H1 (cell line): ENCODE results near the gene ITGB7. TPM values are rescaled to one million over a fixed set of nuclear protein-coding genes. Genes with fewer than 3 reads are reported as not detected.
A peak's percentile ranks its signal among the peaks of the same experiment; 100 is the strongest.

Source experiments
- CTCF ChIA-PET: fragments of 300-600 bp; sonication (Branson Sonifier 250); formaldehyde crosslinking; loops from one replicate; lab custom pipeline; 2021; ENCODE audit not compliant: partially characterized antibody; lab: Charles Lee
- POLR2A ChIA-PET: fragments of 300-600 bp; sonication (Branson Sonifier 250); formaldehyde crosslinking; loops from one replicate; lab custom pipeline; 2021; ENCODE audit warnings: inconsistent platforms; ENCODE audit not compliant: partially characterized antibody; lab: Charles Lee
- DNase-seq, 2 experiments: peaks; one replicate each; pipeline versions ENCODE4 v3.0.0 to v3.0.0-alpha.2; 2010 to 2022; ENCODE audit warnings: low spot score in 2 of 2, low read depth in 1 of 2, mixed read lengths in 1 of 2
- FAIRE-seq: peaks from 2 replicates; lab custom pipeline; 2011; peaks lifted over from hg19 to GRCh38; lab: Jason Lieb, UNC
- H2AFZ ChIP-seq: 2 replicates; pipeline ENCODE4 v1.8.1; 2012; ENCODE audit warnings: low read length, inconsistent platforms
- H2AK5ac ChIP-seq: 2 replicates; pipeline ENCODE4 v1.6.1; 2013; ENCODE audit warnings: low read depth, low read length
- H2BK120ac ChIP-seq: replicated peaks from 2 replicates; pipeline ENCODE3; 2013; ENCODE audit warnings: low read depth, low read length, inconsistent platforms
- H2BK12ac ChIP-seq: 2 replicates; pipeline ENCODE4 v1.6.1; 2013; ENCODE audit warnings: low read depth, low read length
- H2BK15ac ChIP-seq: 2 replicates; pipeline ENCODE4 v1.6.1; 2013; ENCODE audit warnings: low read length
- H2BK20ac ChIP-seq: 2 replicates; pipeline ENCODE4 v1.6.1; 2013; ENCODE audit warnings: low read length
- H2BK5ac ChIP-seq: 2 replicates; pipeline ENCODE4 v1.6.1; 2013; ENCODE audit warnings: low read depth, low read length
- H3K14ac ChIP-seq: 2 replicates; pipeline ENCODE4 v1.6.1; 2013; ENCODE audit warnings: inconsistent platforms; ENCODE audit not compliant: insufficient read length
- H3K18ac ChIP-seq: 2 replicates; pipeline ENCODE4 v1.6.1; 2013; ENCODE audit warnings: low read length; ENCODE audit errors: extremely low read depth
- H3K23ac ChIP-seq: 2 replicates; pipeline ENCODE4 v1.6.1; 2013; ENCODE audit warnings: inconsistent platforms; ENCODE audit not compliant: insufficient read length
- H3K23me2 ChIP-seq: 2 replicates; pipeline ENCODE4 v1.6.1; 2013; ENCODE audit warnings: low read depth, low read length
- H3K27ac ChIP-seq: 2 replicates; pipeline ENCODE4 v1.6.1; 2011; ENCODE audit warnings: low read depth, low read length, inconsistent platforms
- H3K27me3 ChIP-seq, 4 experiments: replicated peaks in 1 of 4; 1 replicate in 1 of 4; 2 replicates in 3 of 4; pipeline versions ENCODE4 v1.6.1 to v1.8.1; 2011 to 2013; ENCODE audit warnings: low read length in 3 of 4, mild to moderate bottlenecking in 3 of 4, inconsistent platforms in 2 of 4, mixed read lengths in 2 of 4, moderate library complexity in 1 of 4; ENCODE audit not compliant: control insufficient read depth in 3 of 4, insufficient read depth in 3 of 4; ENCODE audit errors: extremely low read depth in 1 of 4
- H3K36me3 ChIP-seq, 4 experiments: 2 replicates each; pipeline versions ENCODE4 v1.6.1 to v1.8.1; 2011 to 2013; ENCODE audit warnings: mild to moderate bottlenecking in 4 of 4, low read length in 3 of 4, moderate library complexity in 2 of 4, control low read depth in 1 of 4, inconsistent platforms in 1 of 4; ENCODE audit not compliant: insufficient read depth in 4 of 4, control insufficient read depth in 2 of 4
- H3K4ac ChIP-seq: replicated peaks from 2 replicates; pipeline ENCODE3; 2013; ENCODE audit warnings: low read length, low read depth, mixed read lengths, inconsistent platforms; ENCODE audit not compliant: insufficient read length
- H3K4me1 ChIP-seq, 4 experiments: replicated peaks in 1 of 4; 1 replicate in 1 of 4; 2 replicates in 3 of 4; pipeline versions ENCODE4 v1.6.1 to v1.8.1; 2011 to 2013; ENCODE audit warnings: low read length in 3 of 4, inconsistent platforms in 2 of 4, mixed read lengths in 1 of 4; ENCODE audit not compliant: insufficient read depth in 4 of 4, control insufficient read depth in 3 of 4
- H3K4me2 ChIP-seq, 2 experiments: 2 replicates each; pipeline versions ENCODE4 v1.6.1 to v1.8.1; 2011 to 2013; ENCODE audit warnings: low read depth in 2 of 2, low read length in 2 of 2, control low read depth in 1 of 2, inconsistent platforms in 1 of 2, mild to moderate bottlenecking in 1 of 2; ENCODE audit not compliant: insufficient read depth in 1 of 2
- H3K4me3 ChIP-seq, 4 experiments: fragments of 200-600, 300-600 bp in 1 of 4; sonication (generic), shearing (Covaris generic), sonication (Bioruptor Twin) in 1 of 4; 2 replicates each; pipeline versions ENCODE4 v1.5.1 to v1.8.1; 2011 to 2016; ENCODE audit warnings: low read length in 4 of 4, low read depth in 3 of 4, control low read depth in 2 of 4, inconsistent platforms in 2 of 4, mild to moderate bottlenecking in 2 of 4, mixed read lengths in 1 of 4, moderate library complexity in 1 of 4; ENCODE audit not compliant: insufficient read depth in 2 of 4; ENCODE audit errors: extremely low read depth in 1 of 4
- H3K56ac ChIP-seq: replicated peaks from 2 replicates; pipeline ENCODE3; 2013; ENCODE audit warnings: low read depth, mild to moderate bottlenecking, mixed read lengths, low read length, inconsistent platforms; ENCODE audit not compliant: insufficient read length
- H3K79me1 ChIP-seq: 2 replicates; pipeline ENCODE4 v1.6.1; 2013; ENCODE audit warnings: low read depth, low read length, control low read depth
- H3K79me2 ChIP-seq, 2 experiments: 2 replicates each; pipeline versions ENCODE4 v1.6.1 to v1.8.1; 2012 to 2013; ENCODE audit warnings: low read length in 2 of 2, mild to moderate bottlenecking in 2 of 2, inconsistent platforms in 1 of 2; ENCODE audit not compliant: insufficient read depth in 2 of 2, control insufficient read depth in 1 of 2
- H3K9ac ChIP-seq, 4 experiments: replicated peaks in 1 of 4; 1 replicate in 1 of 4; 2 replicates in 3 of 4; pipeline versions ENCODE4 v1.6.1 to v1.8.1; 2011 to 2013; ENCODE audit warnings: low read depth in 3 of 4, low read length in 3 of 4, control low read depth in 2 of 4, mild to moderate bottlenecking in 2 of 4, moderate library complexity in 2 of 4, inconsistent platforms in 1 of 4; ENCODE audit errors: extremely low read depth in 1 of 4
- H3K9me3 ChIP-seq, 2 experiments: 2 replicates each; pipeline versions ENCODE4 v1.6.1 to v1.8.1; 2012 to 2013; ENCODE audit warnings: mild to moderate bottlenecking in 2 of 2, moderate library complexity in 2 of 2, control low read depth in 1 of 2, inconsistent platforms in 1 of 2, low read depth in 1 of 2, low read length in 1 of 2, mixed read lengths in 1 of 2; ENCODE audit not compliant: insufficient read depth in 2 of 2
- H4K20me1 ChIP-seq, 2 experiments: replicated peaks in 1 of 2; 2 replicates each; pipeline versions ENCODE3 to v1.8.1; 2011 to 2013; ENCODE audit warnings: inconsistent platforms in 2 of 2, low read length in 2 of 2, mild to moderate bottlenecking in 1 of 2; ENCODE audit not compliant: insufficient read depth in 2 of 2, control insufficient read depth in 1 of 2
- H4K5ac ChIP-seq: 2 replicates; pipeline ENCODE4 v1.6.1; 2013; ENCODE audit warnings: low read length, low read depth, mixed read lengths, inconsistent platforms; ENCODE audit not compliant: insufficient read length
- H4K8ac ChIP-seq: 2 replicates; pipeline ENCODE4 v1.8.0; 2013; ENCODE audit warnings: mild to moderate bottlenecking, moderate library complexity, low read length, inconsistent platforms; ENCODE audit not compliant: insufficient read depth; ENCODE audit errors: extremely low read depth
- H4K91ac ChIP-seq: replicated peaks from 2 replicates; pipeline ENCODE3; 2013; ENCODE audit warnings: low read length, mixed read lengths, inconsistent platforms; ENCODE audit not compliant: insufficient read length
- ASH2L ChIP-seq: fragments of 200-600, 300-600 bp; sonication (generic); IDR thresholded peaks from one replicate; pipeline ENCODE4 v1.7.1; 2017; ENCODE audit warnings: low read length
- E2F6 ChIP-seq: IDR thresholded peaks from 2 replicates; pipeline ENCODE4 v1.6.1; 2012; ENCODE audit warnings: inconsistent platforms
- KDM4A ChIP-seq: IDR thresholded peaks from one replicate; pipeline ENCODE4 v1.7.1; 2012; ENCODE audit warnings: low read depth, mild to moderate bottlenecking, moderate library complexity, low read length, inconsistent platforms; ENCODE audit not compliant: severe bottlenecking
- MAX ChIP-seq: IDR thresholded peaks from 2 replicates; pipeline ENCODE4 v1.6.1; 2012; ENCODE audit warnings: inconsistent platforms
- PHF8 ChIP-seq: fragments of 200-600 bp; sonication (generic); conservative IDR thresholded peaks from 2 replicates; pipeline ENCODE4 v1.7.1; 2012; ENCODE audit warnings: low read depth, mild to moderate bottlenecking, inconsistent platforms, low read length, moderate library complexity
- SP1 ChIP-seq: IDR thresholded peaks from 2 replicates; pipeline ENCODE4 v1.6.1; 2011; ENCODE audit warnings: low read depth, low read length
- WGBS, 2 experiments: shearing (Covaris generic) in 1 of 2; methylation state at CpG; one replicate each; pipeline versions ENCODE4 v1.1.6 to v1.1.7; 2013 to 2015; ENCODE audit warnings: low lambda C conversion rate in 2 of 2, mixed read lengths in 2 of 2, inconsistent platforms in 1 of 2, low coverage in 1 of 2, missing lambda C conversion rate in 1 of 2; ENCODE audit not compliant: insufficient replicate concordance in 2 of 2, insufficient coverage in 1 of 2, insufficient read length in 1 of 2; ENCODE audit errors: extremely low coverage in 1 of 2, missing lambda C conversion rate in 1 of 2; 5-methylcytosine and 5-hydroxymethylcytosine counted together
- polyA plus RNA-seq, 7 experiments: library from polyadenylated mRNA; depleted of rRNA in 3 of 7; stranded (reverse) in 5 of 7; unstranded in 2 of 7; fragments of >200 nt in 5 of 7; fragments of 200-250 nt in 2 of 7; gene quantifications; 1 replicate in 5 of 7; 2 replicates in 1 of 7; 4 replicates in 1 of 7; pipeline versions ENCODE4 v1.2.1 to v1.2.3, GENCODE V29; 2011 to 2013; ENCODE audit warnings: missing spikeins in 2 of 7, mixed read lengths in 2 of 7
- total RNA-seq: library from RNA; stranded (reverse); fragmentation: NEBNext Ultra II Directional; extraction: Animal tissue kit (Norgen Biotek cat#: 25700); gene quantifications from 2 replicates; pipeline ENCODE4 v1.2.1, GENCODE V29; 2021

ITGB7 gene
- total and polyA plus RNA-seq, 2 of the 8 experiments (the other 6 are each of a cell fraction or from before 2014, with no cell fraction given), result 0.35 to 0.54 TPM

- no peak for FAIRE-seq
- 0 out of 2 replicates have a peak, but pooled peaks have one; percentile 0 for TF ChIP-seq MAX
- TF ChIP-seq E2F6, result 0 out of 2 replicates have a peak, but pooled peaks have one; percentile 46
- TF ChIP-seq ASH2L, result peak; percentile 43
- TF ChIP-seq KDM4A, result no peak
- TF ChIP-seq PHF8, result no peak
- TF ChIP-seq SP1, result no peak
- peak overlapping the region in 1 of 4 experiments; percentile 1; a peak in 1 of 7 replicates for H3K9ac ChIP-seq
These were observed 16.5 kb upstream of the ITGB7 start for GRCh38 chr12:53223389-53224060.

More at GRCh38 chr12:53223389-53224060, 16.5 kb upstream of the ITGB7 start:
- H3K14ac ChIP-seq, result no peak overlapping the region
- no peak overlapping the region for H2AFZ ChIP-seq
- peaks cover 24% of the 10 kb centered on the region for H3K23me2 ChIP-seq
- peak overlapping the region; percentile 99 for H4K91ac ChIP-seq
- peak overlapping the region; percentile 83; the same call in 1 of the 2 replicates for H2BK5ac ChIP-seq
- H2BK120ac ChIP-seq, result peak overlapping the region; percentile 98
- H3K79me2 ChIP-seq, result peaks cover 4 to 11% of the 10 kb centered on the region in 2 experiments; a peak in 3 of 4 replicates
- peak overlapping the region; percentile 100 for H2BK20ac ChIP-seq
- no peak for DNase-seq
- H3K4me3 ChIP-seq, result peak overlapping the region in 3 of 4 experiments; percentile 1 to 89 (median 10); a peak in 3 of 8 replicates
- peaks cover 0 to 3% of the 10 kb centered on the region in 2 experiments for H4K20me1 ChIP-seq
- H3K27me3 ChIP-seq, result peaks cover 0 to 3% (median 0%) of the 10 kb centered on the region in 4 experiments; a peak in 1 of 7 replicates
- H3K18ac ChIP-seq, result peak overlapping the region; percentile 95
- no peaks in the 10 kb centered on the region for H3K9me3 ChIP-seq
- H2BK15ac ChIP-seq, result peak overlapping the region; percentile 100
- peak overlapping the region; percentile 72 for H3K56ac ChIP-seq
- peak overlapping the region; percentile 100 for H3K4ac ChIP-seq
- no peak overlapping the region for H3K27ac ChIP-seq
- H2AK5ac ChIP-seq, result peak overlapping the region; percentile 96; the same call in 1 of the 2 replicates
- peak overlapping the region; percentile 18 for H3K23ac ChIP-seq
- CTCF ChIA-PET, result interaction anchor here (0.6 to 22.3 kb wide), 5 partner anchors 10 to 459 kb away, joined by 3 to 654 read pairs (median 11); partner anchors contain the start of genes ESPL1 and RARG
- POLR2A ChIA-PET, result interaction anchor here (0.8 to 13.6 kb wide), 10 partner anchors 4 to 98 kb away, joined by 3 to 151 read pairs (median 4); partner anchors contain the start of genes AAAS, CSAD and RARG
- WGBS, 2 experiments, result 73% methylated on average over 1 of the region's 16 CpGs; no CpG with 5 or more reads in 1 of the 2 experiments
- H2BK12ac ChIP-seq, result peak overlapping the region; percentile 99; the same call in 1 of the 2 replicates
- peaks cover 6% of the 10 kb centered on the region for H3K79me1 ChIP-seq
- H4K5ac ChIP-seq, result peak overlapping the region; percentile 92
- peaks cover 34 to 53% (median 37%) of the 10 kb centered on the region in 4 experiments for H3K4me1 ChIP-seq
- H3K36me3 ChIP-seq, result no peaks in the 10 kb centered on the region; a peak in 1 of 8 replicates
- H4K8ac ChIP-seq, result no peak overlapping the region; the same call in 1 of the 2 replicates
- peak overlapping the region; percentile 99 to 100 for H3K4me2 ChIP-seq
